K562 (cell line): Measurements from ENCODE around the gene GATAD2B. TPM values are rescaled to one million over a fixed set of nuclear protein-coding genes. Genes with fewer than 3 reads are reported as not detected.

Experiments
- BRD9 ChIP-seq: fragments of 450-650 bp; IDR thresholded peaks from 2 replicates; pipeline ENCODE4 v1.6.1; 2018; ENCODE audit warnings: low read depth; ENCODE audit not compliant: partially characterized antibody
- CSDE1 ChIP-seq, 2 experiments: fragments of 450-650 bp; IDR thresholded peaks; 2 replicates each; pipeline ENCODE4 v1.6.1; 2016; ENCODE audit warnings: mild to moderate bottlenecking in 1 of 2
- ELF1 ChIP-seq: fragments of 200-800 bp; sonication (Bioruptor generic); IDR thresholded peaks from 2 replicates; pipeline ENCODE4 v1.6.1; 2016; ENCODE audit warnings: missing genetic modification characterization, missing compliant biosample characterization
- GABPA ChIP-seq: fragments of 200-800 bp; sonication (Bioruptor generic); conservative IDR thresholded peaks from 2 replicates; pipeline ENCODE4 v1.6.1; 2016; ENCODE audit warnings: low read depth, missing genetic modification characterization, missing compliant biosample characterization
- HSF4 ChIP-seq: fragments of 250-450 bp; sonication (Bioruptor Pico); IDR thresholded peaks from 2 replicates; pipeline ENCODE4 v2.1.2; 2022; ENCODE audit warnings: mild to moderate bottlenecking, moderate library complexity, borderline replicate concordance
- MIER1 ChIP-seq: fragments of 450-650 bp; IDR thresholded peaks from 2 replicates; pipeline ENCODE4 v1.6.1; 2016; ENCODE audit warnings: antibody characterized with exemption, mild to moderate bottlenecking, low read depth
- MXI1 ChIP-seq: IDR thresholded peaks from 2 replicates; pipeline ENCODE4 v1.6.1; 2011; ENCODE audit warnings: low read depth, mild to moderate bottlenecking, improper control_type of control experiment, low read length
- NCOA1 ChIP-seq: fragments of 450-650 bp; IDR thresholded peaks from 2 replicates; pipeline ENCODE4 v1.6.1; 2016; ENCODE audit warnings: low read depth
- POLR2AphosphoS5 ChIP-seq: IDR thresholded peaks from 2 replicates; pipeline ENCODE4 v1.6.1; 2011; ENCODE audit warnings: mild to moderate bottlenecking, low read depth, low read length, moderate library complexity; ENCODE audit not compliant: control insufficient read depth, insufficient read depth
- PRMT5 ChIP-seq: sonication (generic); formaldehyde crosslinking; IDR thresholded peaks from 2 replicates; pipeline ENCODE4 v1.5.0; 2020; ENCODE audit warnings: missing genetic modification reagents
- PTBP1 ChIP-seq: fragments of 200-400 bp; formaldehyde crosslinking; IDR thresholded peaks from 2 replicates; pipeline ENCODE4 v1.6.1; 2017; ENCODE audit warnings: low read depth, low read length
- RCOR1 ChIP-seq, 2 experiments: IDR thresholded peaks; 2 replicates each; pipeline ENCODE4 v1.6.1; 2012; ENCODE audit warnings: low read depth in 2 of 2, low read length in 2 of 2, borderline replicate concordance in 1 of 2, improper control_type of control experiment in 1 of 2
- RHOXF2B ChIP-seq: fragments of 250-450 bp; sonication (Bioruptor Pico); conservative IDR thresholded peaks from 2 replicates; pipeline ENCODE4 v1.5.1; 2021
- SMAD2 ChIP-seq: fragments of 150-350 bp; IDR thresholded peaks from 2 replicates; pipeline ENCODE4 v1.6.1; 2014; ENCODE audit warnings: low read depth, mild to moderate bottlenecking, low read length
- SOX6 ChIP-seq: fragments of 450-650 bp; IDR thresholded peaks from 2 replicates; pipeline ENCODE4 v1.6.1; 2014; ENCODE audit warnings: mild to moderate bottlenecking
- SP2 ChIP-seq: IDR thresholded peaks from 2 replicates; pipeline ENCODE4 v1.6.1; 2011; ENCODE audit warnings: mild to moderate bottlenecking, low read depth, low read length, moderate library complexity; ENCODE audit not compliant: poor library complexity, severe bottlenecking; ENCODE audit errors: extremely low read depth
- TCF3 ChIP-seq: sonication (generic); formaldehyde crosslinking; IDR thresholded peaks from 2 replicates; pipeline ENCODE4 v1.4.0; 2020; ENCODE audit warnings: mild to moderate bottlenecking, missing genetic modification reagents
- ZC3H8 ChIP-seq: fragments of 450-650 bp; IDR thresholded peaks from 2 replicates; pipeline ENCODE4 v1.6.1; 2017
- polyA plus RNA-seq, 8 experiments: library from polyadenylated mRNA; depleted of rRNA in 4 of 8; stranded (reverse) in 5 of 8; unstranded in 3 of 8; fragments of >200 nt; fragmentation: Nextera tagmentation in 2 of 8; fragmentation: Illumina TruSeq in 1 of 8; extraction: Ambion mirVana in 2 of 8; extraction: Trizol in 1 of 8; gene quantifications; 2 replicates each; pipeline versions ENCODE4 v1.2.1 to v1.2.3, GENCODE V29; 2011 to 2014; ENCODE audit warnings: inconsistent platforms in 1 of 8, missing spikeins in 1 of 8
- total RNA-seq, 7 experiments: library from RNA; depleted of rRNA in 6 of 7; stranded (reverse); fragments of >200 nt in 6 of 7; fragmentation: Illumina TruSeq in 2 of 7; extraction: Trizol in 2 of 7; gene quantifications; 2 replicates each; pipeline versions ENCODE4 v1.2.1 to v1.2.3, GENCODE V29; 2011 to 2021; ENCODE audit warnings: low replicate concordance in 1 of 7
- TF ChIP-seq, protein P1 (sequence below): fragments of 200-800 bp; sonication (Bioruptor generic); IDR thresholded peaks from 2 replicates; pipeline ENCODE4 v1.6.1; 2017; ENCODE audit warnings: missing genetic modification characterization, missing compliant biosample characterization
- TF ChIP-seq, protein P2 (sequence below): fragments of 450-650 bp; IDR thresholded peaks from 2 replicates; pipeline ENCODE4 v1.6.1; 2016; ENCODE audit warnings: antibody characterized with exemption
- TF ChIP-seq, protein P3 (sequence below): sonication (generic); formaldehyde crosslinking; IDR thresholded peaks from 2 replicates; pipeline ENCODE4 v1.8.1; 2022; ENCODE audit warnings: missing genetic modification reagents
- TF ChIP-seq, protein P4 (sequence below): sonication (generic); formaldehyde crosslinking; IDR thresholded peaks from 2 replicates; pipeline ENCODE4 v1.8.0; 2022; ENCODE audit warnings: mild to moderate bottlenecking, missing genetic modification reagents, borderline replicate concordance

GATAD2B gene
- total and polyA plus RNA-seq, 9 of the 15 experiments (the other 6 are each of a cell fraction or from before 2014, with no cell fraction given): 1.5 to 40.2 (median 4.9) TPM

GRCh38 chr1:153783233-153784190 is 139.3 kb downstream of the GATAD2B start (continued):
- TF ChIP-seq MXI1: no peak
- TF ChIP-seq POLR2AphosphoS5: peak; percentile 91
- peak; percentile 83 for TF ChIP-seq GABPA
- no peak for TF ChIP-seq MIER1
- no peak for TF ChIP-seq SMAD2
- 0 out of 2 replicates have a peak, but pooled peaks have one; percentile 20 for TF ChIP-seq TCF3
- no peak for TF ChIP-seq HSF4
- no peak for TF ChIP-seq SP2
- 0 out of 4 replicates have a peak, but pooled peaks of 1 of the 2 experiments have one; percentile 42 for TF ChIP-seq RCOR1 (IDR thresholded peaks at IDR 0.05; ENCODE audit: borderline replicate concordance in 1 of 2, low read depth in 2 of 2, low read length in 2 of 2)
- peak; percentile 82 for TF ChIP-seq ELF1 (tag)
- TF ChIP-seq PTBP1: no peak
- 0 out of 2 replicates have a peak, but pooled peaks have one; percentile 43 for TF ChIP-seq SOX6
- TF ChIP-seq NCOA1: no peak
- no peak for TF ChIP-seq CSDE1 (IDR thresholded peaks at IDR 0.05)
- TF ChIP-seq, protein P1, sequence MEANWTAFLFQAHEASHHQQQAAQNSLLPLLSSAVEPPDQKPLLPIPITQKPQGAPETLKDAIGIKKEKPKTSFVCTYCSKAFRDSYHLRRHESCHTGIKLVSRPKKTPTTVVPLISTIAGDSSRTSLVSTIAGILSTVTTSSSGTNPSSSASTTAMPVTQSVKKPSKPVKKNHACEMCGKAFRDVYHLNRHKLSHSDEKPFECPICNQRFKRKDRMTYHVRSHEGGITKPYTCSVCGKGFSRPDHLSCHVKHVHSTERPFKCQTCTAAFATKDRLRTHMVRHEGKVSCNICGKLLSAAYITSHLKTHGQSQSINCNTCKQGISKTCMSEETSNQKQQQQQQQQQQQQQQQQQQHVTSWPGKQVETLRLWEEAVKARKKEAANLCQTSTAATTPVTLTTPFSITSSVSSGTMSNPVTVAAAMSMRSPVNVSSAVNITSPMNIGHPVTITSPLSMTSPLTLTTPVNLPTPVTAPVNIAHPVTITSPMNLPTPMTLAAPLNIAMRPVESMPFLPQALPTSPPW (CRISPR knock-in tag): peak; percentile 92
- TF ChIP-seq ZC3H8: no peak
- TF ChIP-seq RHOXF2B (CRISPR knock-in tag): no peak
- TF ChIP-seq, protein P2, sequence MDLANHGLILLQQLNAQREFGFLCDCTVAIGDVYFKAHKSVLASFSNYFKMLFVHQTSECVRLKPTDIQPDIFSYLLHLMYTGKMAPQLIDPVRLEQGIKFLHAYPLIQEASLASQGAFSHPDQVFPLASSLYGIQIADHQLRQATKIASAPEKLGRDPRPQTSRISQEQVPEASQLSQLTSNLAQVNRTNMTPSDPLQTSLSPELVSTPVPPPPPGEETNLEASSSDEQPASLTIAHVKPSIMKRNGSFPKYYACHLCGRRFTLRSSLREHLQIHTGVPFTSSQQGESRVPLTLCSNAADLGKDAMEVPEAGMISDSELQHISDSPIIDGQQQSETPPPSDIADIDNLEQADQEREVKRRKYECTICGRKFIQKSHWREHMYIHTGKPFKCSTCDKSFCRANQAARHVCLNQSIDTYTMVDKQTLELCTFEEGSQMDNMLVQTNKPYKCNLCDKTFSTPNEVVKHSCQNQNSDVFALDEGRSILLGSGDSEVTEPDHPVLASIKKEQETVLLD: peak; percentile 61
- TF ChIP-seq, protein P3, sequence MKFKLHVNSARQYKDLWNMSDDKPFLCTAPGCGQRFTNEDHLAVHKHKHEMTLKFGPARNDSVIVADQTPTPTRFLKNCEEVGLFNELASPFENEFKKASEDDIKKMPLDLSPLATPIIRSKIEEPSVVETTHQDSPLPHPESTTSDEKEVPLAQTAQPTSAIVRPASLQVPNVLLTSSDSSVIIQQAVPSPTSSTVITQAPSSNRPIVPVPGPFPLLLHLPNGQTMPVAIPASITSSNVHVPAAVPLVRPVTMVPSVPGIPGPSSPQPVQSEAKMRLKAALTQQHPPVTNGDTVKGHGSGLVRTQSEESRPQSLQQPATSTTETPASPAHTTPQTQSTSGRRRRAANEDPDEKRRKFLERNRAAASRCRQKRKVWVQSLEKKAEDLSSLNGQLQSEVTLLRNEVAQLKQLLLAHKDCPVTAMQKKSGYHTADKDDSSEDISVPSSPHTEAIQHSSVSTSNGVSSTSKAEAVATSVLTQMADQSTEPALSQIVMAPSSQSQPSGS (CRISPR knock-in tag): no peak
- TF ChIP-seq, protein P4, sequence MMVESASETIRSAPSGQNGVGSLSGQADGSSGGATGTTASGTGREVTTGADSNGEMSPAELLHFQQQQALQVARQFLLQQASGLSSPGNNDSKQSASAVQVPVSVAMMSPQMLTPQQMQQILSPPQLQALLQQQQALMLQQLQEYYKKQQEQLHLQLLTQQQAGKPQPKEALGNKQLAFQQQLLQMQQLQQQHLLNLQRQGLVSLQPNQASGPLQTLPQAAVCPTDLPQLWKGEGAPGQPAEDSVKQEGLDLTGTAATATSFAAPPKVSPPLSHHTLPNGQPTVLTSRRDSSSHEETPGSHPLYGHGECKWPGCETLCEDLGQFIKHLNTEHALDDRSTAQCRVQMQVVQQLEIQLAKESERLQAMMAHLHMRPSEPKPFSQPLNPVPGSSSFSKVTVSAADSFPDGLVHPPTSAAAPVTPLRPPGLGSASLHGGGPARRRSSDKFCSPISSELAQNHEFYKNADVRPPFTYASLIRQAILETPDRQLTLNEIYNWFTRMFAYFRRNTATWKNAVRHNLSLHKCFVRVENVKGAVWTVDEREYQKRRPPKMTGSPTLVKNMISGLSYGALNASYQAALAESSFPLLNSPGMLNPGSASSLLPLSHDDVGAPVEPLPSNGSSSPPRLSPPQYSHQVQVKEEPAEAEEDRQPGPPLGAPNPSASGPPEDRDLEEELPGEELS (CRISPR knock-in tag): no peak
- no peak for TF ChIP-seq BRD9
- TF ChIP-seq PRMT5 (CRISPR knock-in tag): no peak
